GOT3 (cell line): ENCODE results near the gene ENDOG.
"Not testable (repeated sequence)": the region's sequence is repeated elsewhere in the genome, so short reads cannot be mapped to it uniquely, and the experiment has no call there.

Source experiments
- DNase-seq: peaks from one replicate; lab custom pipeline; 2025; ENCODE audit warnings: mixed read lengths; lab: John Stamatoyannopoulos, UW

ENDOG gene

DNA sequence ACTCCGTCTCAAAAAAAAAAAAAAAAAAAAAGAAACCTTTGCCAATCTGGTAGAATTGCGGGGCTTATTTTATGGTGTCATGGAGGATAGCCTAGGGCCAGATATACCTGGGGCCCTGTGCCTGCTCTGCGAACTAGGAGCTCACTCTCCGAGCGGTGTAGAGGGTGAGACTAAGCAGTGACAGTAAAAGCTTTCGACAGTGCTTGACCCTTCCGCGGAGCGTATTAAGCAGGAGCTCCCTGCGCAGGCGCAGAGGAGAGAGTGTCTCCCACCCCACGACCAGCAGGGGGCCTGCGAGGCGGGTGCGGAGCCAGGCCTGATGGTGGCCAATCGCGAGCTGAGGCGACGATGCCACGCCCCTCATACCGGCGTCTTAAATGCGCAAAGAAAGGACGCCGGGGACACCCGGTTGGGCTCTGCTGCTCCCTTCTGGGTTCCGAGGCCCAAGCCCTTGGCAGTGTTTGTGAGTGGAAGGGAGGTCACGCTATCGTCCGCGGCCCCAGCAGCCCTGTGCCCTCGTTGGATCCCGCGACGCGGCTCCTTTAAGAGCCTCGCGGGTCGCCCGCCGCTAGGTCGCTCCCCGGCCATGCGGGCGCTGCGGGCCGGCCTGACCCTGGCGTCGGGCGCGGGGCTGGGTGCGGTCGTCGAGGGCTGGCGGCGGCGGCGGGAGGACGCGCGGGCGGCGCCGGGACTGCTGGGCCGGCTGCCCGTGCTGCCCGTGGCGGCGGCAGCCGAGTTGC, at the start of gene ENDOG:
Gene ENDOG (plus strand): TSS at position 402 of the 740 bp plus-strand sequence. CDS start 185 bp downstream, at position 587.
- peak; percentile 69 for DNase-seq

DNA sequence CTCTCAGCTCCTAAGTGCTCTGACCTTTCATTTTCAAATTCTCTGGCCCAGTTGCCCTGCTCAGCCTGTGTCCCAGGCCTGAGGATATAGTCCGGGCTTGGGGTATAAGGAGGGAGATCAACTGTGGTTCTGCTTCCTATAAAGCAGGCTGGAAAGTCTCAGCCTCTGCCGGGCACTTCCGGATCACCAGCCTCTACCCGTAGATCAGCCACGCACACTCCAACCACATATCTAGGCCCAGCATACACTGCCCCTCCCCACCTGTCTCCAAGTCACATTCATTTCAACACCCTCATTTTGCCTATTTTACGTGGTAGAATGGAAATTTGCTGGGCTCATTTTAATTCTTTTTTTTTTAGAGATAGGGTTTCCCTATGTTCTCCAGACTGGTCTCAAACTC, 49.7 kb upstream of the ENDOG start:
- no peak for DNase-seq

DNA sequence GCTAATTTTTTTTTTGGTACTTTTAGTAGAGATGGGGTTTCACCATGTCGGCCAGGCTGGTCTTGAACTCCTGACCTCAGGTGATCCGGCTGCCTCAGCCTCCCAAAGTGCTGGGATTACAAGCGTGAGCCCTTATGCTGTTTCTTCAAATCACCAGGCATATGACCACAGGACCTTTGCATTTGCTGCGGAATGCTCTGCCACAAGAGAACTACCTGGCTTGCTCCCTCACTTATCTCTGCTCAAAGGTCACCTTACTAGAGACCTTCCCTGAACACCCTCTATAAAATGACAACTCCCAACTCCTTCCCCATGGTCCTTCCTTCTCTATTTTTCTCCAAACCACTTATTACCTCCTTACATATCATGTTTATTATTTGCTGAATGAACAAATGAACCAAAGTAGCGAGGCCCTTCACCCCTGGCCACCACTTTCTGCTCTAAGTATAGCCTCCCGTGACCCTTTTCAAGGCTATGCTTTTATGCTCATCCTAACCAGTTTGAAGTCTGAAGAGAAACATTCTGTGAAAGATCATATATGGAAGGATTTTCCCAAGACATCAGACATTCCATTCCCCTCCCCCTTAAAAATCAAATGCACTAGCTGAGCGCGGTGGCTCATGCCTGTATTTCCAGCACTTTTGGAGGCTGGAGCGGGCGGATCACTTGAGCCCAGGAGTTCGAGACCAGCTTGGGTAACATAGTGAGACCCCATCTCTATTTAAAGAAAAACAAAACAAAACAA, 47.8 kb upstream of the ENDOG start:
- DNase-seq: no peak

DNA sequence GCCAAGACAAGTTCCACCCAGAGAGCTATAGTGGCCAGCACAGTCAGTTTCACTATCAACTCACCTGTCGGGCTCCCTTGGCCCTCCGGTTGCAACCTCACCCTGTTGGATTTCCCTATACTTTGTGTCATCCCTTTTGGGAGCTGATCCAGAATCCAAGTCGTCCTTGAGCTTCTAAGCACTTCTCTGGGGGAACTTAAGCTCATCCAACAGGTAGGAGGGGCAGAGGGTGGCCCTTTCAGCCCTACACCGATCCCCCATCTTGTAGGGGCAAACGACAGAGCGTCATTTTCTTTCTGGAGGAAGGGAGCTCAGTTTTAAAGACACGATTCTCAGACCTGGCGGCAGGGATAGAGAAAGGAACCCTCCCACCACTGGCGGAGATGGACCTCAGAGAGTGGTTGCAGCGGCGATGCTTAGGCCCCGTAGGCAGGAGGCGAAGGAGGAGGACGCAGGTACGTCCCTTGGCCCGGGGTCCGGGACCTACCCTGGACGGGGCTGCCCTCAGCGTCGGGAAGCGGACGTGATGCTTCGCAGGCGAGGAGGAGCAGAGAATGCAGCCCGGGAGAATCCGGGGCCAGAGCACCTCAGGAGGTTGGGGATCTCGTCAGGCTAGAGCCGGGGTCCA, 47.1 kb upstream of the ENDOG start:
- no peak for DNase-seq

DNA sequence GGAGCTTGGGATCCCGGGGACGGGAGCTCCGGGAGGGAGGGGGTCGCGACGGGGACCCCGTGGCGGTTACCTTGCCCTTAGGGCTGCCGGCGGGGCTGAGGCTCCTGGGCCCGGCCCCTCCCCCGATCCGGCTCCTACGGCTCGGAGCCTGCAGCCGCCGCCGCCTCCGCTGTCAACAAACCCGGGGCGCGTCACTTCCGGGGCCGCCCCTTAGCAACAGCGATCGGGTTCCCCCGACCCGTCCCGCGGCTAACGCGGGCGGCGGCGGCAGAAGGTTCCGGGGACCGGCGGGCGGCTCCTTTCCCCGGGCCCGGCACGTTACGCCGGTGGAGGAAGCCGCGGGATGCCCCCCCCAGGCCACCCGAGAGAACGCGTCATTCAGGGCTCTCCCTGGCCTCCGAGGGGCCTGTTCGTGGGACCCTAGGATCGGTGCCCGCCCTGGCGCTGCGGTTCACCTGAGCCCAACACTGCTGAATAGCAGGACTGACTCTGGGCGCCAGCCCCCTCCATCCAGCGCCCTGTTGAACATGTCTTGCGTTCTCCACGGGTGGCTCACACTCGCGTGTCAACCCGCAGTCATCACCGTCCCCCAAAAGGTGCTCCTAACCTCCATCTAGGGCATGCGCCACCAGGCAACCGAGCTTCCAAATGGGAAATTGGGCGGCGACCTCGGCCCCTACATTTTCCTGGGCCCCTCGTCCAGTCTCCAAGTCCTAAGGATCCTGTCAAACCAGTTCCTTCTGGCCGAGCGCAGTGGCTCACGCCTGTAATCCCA, 46.4 kb upstream of the ENDOG start, which contains the start of gene ZER1:
Gene ZER1 (minus strand): TSS at position 183 of the 775 bp plus-strand sequence. CDS start 16,362 bp downstream, outside the sequence.
- DNase-seq: peak; percentile 40

DNA sequence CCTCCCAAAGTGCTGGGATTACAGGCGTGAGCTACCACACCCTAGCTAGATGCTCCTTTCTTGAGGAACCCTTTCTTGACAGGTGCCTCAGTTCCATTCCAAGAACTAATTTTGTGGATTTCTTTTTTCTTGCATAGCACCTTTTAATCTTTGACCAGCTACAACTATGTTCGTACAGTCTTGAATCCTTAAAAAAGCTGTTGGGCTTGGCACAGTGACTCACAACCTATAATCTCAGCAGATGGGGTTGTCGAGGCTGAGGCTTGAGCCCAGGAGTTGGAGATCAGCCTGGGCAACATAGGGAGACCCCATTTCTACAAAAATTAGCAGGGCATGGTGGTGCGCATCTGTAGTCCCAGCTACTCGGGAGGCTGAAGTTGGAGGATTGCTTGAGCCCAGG, 45.3 kb upstream of the ENDOG start:
- no peak for DNase-seq

DNA sequence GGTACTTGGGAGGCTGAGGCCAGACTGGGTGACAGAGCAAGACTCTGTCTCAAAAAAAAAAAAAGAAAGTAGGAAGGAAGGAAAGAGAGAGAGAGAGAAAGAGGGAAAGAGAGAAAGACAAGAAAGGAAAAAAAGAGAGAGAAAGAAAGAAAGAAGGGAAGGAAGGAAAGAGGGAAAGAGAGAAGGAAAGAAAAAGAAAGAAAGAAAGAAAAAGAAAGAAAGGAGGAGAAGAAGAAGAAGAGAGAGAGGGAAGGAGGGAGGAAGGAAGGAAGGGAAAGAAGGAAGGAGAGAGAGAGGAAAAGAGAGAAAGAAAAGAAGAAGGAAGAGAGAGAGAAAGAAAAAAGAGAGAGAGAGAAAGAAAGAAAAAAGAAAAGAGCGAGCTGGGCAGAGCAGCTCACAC, 43.5 kb upstream of the ENDOG start:
- DNase-seq: no peak

DNA sequence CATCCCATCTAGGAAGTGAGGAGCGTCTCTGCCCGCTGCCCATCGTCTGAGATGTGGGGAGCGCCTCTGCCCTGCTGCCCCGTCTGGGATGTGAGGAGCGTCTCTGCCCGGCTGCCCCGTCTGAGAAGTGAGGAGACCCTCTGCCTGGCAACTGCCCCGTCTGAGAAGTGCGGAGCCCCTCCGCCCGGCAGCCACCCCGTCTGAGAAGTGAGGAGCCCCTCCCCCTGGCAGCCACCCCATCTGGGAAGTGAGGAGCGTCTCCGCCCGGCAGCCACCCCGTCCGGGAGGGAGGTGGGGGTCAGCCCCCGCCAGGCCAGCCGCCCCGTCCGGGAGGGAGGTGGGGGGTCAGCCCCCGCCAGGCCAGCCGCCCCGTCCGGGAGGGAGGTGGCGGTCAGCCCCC, 38.2 kb upstream of the ENDOG start:
- not testable (repeated sequence) for DNase-seq

DNA sequence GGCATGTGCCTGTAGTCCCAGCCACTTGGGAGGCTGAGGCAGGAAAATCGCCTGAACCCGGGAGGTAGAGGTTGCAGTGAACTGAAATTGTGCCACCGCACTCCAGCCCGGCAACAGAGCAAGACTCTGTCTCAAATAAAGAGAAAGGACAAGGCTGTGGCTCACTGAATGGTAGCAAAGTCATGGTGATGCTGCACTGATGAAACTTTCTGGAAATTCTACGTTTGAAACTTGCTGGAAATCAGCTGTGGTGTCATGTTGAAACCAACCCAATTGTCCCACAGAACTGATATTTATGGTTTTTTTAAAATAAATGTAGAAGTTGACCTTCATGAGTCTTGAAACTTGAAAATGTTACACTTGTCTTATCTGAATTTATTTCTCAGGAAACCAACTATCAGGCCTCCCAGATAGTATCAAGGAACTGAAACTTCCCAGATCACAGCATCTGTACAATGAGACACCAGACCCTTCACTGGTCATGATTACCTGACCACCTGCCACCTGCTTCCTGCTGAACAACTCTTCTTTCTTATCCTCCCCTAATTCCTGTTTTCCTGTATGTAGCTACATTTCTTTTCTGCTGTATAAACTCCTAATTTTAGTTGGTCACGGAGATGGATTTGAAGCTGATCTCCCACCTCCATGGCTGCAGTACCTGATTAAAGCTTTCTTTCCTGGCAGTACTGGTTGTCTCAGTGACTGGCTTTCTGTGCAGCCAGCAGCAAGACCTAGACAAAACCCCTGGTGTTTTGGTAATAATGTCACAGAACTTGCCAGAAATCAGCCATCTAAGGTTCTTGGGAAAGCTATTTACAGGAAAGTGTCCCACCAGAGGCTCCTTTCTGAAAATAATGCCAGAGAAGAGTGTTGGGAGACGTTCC, 36.9 kb upstream of the ENDOG start:
- no peak for DNase-seq

DNA sequence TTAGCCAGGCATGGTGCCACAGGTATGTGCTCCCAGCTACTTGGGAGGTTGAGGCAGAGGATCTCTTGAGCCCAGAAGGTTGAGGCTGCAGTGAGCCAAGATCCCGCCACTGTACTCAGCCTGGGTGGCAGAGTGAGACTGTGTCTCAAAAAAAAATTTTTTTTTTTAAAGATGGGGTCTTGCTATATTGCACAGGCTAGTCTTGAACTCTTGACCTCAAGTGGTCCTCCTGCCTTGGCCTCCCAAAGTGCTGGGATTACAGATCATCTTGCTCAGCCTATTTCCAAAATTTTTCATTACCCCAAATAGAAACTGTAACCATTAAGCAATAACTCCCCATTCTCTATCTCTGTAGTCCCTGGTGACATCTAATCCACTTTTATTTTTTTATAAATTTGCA, 35.6 kb upstream of the ENDOG start:
- no peak for DNase-seq

DNA sequence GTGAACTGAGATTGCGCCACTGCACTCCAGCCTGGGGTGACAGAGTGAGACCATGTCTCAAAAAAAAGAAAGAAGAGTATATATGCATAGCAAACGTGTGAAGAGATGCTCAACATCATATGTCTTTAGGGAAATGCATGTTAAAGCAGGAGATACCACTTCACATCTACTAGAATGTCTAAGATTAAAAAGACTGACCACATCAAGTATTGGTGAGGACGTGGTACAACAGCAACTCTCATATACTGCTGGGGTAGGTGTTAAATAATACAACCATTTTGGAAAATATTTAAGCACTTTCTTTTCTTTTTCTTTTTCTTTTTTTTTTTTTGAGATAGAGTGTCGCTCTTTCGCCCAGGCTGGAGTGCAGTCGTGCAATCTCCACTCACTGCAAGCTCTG, 32.9 kb upstream of the ENDOG start:
- DNase-seq: no peak

DNA sequence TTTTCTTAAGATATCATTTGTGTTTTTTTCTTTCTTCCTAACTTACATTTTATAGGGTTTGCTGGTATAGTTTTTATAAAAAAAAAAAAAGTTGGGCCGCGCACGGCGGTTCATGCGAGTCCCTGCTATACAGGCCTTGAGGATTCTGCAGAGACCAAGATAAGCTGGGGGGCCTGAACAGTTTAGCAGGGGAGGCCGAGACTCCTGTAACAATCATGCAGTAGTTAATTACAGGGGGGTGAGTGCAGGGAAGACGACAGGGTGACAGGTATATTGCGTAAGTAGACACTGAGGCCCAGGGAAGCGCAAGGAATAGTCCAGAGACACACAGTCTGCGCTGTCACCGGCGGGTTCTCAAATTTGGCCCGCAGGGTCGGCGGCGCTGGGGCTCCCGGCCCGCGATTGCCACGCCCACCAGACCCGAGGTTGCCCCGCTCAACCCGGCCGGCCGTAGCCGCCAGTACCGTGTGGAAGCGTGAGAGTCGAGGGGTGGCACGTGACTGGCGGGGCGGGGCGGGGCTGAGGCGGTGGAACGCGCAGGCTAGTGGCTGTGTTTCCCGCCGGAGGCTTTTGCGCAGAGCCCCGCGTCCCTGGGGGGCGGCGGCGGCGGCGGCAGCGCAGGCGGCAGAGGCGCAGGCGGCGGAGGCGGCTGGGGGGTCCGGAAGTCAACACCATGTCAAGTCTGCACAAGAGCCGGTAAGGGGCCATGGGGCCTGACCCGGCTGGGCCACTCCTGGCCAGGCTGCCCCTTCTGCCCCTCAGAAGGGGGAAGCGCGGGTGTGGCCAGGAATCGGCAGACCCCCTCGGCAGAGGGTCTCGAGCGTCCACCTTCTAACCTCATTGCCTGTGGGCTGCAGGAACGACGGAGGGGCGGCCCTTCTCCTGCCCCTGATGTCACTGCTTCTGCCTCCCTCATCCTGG, 31.4 kb upstream of the ENDOG start, which contains the start of gene TBC1D13:
Gene TBC1D13 (plus strand): TSS at position 573 of the 921 bp plus-strand sequence. CDS start 101 bp downstream, at position 674.
- DNase-seq: peak; percentile 33

DNA sequence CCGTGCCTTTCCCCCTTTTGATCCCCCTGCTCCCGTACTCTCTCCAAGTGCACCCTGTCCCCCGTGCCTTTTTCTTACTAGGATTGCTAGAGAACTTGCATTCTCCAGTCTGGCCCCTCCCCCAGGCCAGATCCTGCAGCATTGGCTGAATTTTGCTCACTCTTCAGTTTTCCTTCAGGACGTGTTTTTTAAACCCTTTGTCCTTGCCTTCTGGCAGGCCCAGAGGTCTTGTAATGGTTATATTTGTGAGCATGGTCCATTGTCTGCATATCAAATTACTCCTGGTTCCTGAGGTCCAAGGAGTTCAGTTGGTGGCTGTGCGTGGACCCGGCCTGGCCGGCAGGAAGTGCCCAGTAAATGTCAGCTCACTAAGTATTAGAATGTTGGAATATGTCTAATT, 30.6 kb upstream of the ENDOG start:
- no peak for DNase-seq

DNA sequence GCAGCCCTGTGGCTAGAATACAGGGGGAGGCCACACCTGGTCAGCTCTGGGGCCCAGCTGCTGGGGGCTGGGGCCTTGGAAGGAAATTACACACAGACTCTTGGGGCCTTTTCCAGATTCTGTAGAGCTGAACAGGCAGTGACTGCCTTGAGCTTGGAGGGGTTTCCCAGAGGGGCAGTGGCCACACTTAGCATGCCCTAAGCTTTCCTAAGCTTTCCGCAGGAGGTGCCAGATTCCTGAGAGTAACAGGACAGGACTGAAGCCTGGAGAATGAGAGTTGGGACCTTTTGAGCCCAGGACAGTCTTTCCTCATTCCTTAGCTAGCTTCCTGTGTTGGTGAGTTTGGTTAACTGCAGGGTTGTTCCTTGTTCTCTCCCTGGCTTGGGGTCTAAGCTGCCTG, 29.9 kb upstream of the ENDOG start:
- no peak for DNase-seq

DNA sequence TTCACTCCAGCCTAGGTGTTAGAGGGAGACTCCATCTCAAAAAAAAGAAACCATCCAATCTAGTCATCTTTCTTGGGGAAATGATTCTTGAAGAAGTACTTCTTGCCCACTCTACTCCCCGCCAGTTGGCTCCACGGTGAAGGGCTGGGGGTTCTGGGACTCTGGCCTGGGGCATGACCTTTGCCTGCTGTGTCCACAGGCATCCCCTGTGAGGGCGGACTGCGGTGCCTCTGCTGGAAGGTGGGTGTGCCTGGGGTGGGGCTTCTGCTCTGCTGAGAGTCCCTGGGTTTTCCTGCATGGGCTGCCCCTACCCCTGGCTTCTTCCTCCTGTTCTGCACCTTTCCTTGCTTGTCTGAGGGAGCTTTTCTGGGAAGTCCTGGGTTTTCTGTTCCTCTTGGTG, 27.8 kb upstream of the ENDOG start:
- DNase-seq: no peak

DNA sequence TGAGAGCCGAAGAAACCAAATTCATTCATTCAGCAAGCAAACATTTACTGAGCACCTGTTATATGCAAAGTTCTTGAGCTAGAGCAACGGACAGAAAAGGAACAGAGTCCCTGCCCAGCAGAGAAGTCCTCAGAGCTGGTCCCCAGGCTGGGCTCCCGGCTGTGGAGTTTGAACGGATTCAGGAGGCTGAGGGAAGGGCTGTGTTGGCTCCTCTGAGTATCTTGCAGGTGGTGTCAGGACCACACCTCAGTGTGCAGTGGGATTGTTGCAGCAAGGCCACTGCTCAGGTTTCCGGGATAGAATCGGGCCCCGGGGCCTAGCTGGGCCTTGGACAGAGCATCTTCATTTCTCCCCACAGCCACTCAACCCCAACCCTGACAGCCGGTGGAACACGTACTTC, 26.2 kb upstream of the ENDOG start:
- DNase-seq: no peak

DNA sequence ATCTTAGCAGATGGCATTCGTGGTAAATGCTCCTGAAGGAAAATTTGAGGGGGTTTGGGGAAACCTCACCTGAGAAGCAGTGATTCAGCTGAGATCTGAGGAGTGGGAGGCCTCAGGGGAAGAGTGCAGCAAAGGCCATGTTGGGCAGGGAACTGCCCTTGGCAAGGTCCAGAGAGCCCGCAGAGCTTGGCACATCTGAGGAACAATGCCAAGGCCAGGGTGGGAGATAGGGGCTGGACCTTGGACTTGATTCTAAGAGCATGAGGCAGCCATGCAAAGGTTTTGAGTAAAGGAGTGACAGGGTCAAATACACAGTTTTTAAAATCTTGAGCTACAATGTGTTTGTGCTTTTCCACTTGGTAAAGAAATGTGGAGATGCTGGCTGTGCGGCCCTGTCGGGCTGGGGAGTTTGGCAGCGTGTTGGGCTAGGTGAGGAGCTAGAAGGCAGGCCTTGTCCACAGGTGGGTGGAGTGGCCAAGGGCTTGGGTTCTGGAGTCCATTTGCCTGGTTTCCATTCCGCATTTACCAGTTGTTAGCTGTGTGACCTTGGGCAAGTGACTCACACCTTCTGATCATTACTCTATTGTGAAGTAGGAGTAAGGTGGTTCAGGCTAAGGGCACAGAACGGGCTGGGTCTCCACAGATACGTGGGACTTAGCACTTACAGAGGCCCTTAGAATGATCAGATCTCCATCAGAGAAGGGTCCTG, 25.2 kb upstream of the ENDOG start:
- no peak for DNase-seq

DNA sequence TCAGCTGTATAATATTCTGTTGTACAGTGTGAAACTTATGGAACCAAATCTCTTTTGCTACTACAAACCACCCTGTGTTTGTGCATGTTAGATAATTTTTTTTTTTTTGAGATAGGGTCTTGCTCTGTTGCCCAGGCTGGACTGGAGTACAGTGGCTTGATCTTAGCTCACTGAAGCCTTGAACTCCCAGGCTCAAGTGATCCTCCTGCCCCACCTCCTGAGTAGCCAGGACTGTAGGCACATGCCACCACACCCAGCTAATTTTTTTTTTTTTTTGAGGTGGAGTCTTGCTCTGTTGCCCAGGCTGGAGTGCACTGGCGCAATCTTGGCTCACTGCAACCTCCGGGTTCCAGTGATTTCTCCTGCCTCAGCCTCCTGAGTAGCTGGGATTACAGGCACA, 23.3 kb upstream of the ENDOG start:
- not testable (repeated sequence) for DNase-seq

DNA sequence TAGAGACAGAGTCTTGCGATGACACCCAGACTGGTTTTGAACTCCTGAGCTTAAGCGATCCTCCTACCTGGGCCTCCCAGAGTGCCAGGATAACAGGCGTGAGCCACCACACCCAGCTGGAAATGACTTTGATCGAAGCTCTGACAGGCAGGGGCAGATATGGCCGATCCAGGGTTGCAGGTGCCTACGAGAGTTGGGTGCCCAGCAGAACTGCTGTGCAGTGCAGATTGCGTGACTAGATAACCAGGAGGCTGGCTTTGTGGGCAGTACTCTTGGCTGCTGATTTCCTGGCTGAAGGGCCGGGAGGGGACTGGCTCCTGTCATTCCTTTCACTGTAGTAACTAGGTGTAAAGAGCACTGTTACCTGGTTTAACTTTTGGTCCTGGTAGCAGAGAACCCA, 19.4 kb upstream of the ENDOG start:
- DNase-seq: no peak
